HG03520 (cell line): ENCODE measurements around the gene IGSF9.
"Not testable (repeated sequence)": the region's sequence is repeated elsewhere in the genome, so short reads cannot be mapped to it uniquely, and the experiment has no call there.

ENCODE experiments used
- ATAC-seq: cut with Tn5 transposase; IDR thresholded peaks from one replicate; pipeline ENCODE4 v1.9.1; 2021; ENCODE audit warnings: mild to moderate bottlenecking, moderate library complexity; ENCODE audit not compliant: unreplicated experiment

IGSF9 gene

DNA sequence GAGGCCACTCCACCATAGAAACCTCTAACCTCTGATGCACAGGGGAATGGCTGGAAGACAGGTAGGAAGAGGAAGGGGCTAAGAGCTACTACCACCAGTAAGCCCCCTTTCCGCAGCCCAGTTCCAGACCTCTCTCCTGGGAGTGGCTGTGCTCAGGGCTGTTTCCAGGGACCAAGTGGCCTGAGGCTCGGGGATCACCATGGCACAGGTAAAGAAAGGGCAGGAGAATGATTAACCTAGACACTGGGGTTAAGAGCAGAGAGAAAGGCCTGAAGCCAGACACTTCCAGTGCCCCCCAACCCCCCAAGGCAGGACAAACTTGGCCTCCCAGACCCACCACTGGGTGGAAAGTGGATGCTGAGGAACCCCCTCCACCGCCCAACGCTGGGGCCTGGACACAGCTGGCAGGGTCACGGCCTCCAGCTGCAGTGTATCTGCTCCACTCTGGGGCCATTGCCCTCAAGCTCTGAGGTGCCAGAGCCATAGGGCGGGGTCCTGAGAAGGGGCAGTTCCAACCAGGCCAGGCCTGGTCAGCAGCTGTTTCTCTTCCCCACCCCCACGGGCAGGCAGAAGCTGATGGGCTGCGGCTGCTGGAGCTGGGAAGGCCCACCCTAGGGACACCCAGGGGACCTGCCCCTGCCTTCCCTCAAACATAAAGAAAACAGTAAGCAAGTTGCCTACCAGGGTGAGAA lies 22.8 kb downstream of the IGSF9 start:
- no peak for ATAC-seq

DNA sequence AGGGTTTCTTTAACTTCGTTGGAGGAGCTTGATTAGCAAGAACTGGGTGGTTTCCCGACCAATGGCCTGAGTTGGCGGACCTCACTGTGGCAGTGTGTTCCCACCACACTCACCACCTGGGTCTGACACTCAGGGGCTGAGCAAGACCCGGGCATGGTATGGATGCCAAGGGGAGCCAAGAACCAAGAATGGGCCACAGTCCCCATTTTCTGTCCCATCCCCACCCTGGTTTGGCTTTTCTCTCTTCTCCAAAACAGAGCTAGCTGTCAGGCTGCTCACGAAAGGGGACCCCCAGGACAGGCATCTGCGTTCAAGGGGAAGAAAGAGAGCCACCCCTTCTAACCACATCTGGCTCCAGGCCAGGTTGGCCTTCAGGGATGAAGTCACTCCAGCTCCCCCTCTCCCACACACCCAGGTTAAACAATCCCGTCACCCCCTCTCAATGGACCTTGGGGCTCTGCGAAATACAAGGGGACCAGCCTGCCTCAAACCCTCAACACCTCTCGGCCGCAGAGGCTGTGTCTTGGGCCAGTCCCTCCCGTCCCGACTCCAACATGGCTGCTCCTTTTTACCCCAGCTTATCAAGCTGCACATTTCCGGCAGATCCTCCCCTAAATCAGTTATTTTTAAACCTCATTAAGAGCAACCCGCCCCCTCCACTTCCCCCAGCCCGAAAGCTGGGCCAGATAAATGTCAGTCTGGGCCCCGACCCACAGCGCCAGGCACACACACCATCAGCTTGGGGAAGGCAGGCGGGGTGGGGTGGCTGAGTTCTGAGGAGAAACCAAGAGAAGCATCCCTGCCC lies 23.5 kb downstream of the IGSF9 start:
- ATAC-seq, result no peak

DNA sequence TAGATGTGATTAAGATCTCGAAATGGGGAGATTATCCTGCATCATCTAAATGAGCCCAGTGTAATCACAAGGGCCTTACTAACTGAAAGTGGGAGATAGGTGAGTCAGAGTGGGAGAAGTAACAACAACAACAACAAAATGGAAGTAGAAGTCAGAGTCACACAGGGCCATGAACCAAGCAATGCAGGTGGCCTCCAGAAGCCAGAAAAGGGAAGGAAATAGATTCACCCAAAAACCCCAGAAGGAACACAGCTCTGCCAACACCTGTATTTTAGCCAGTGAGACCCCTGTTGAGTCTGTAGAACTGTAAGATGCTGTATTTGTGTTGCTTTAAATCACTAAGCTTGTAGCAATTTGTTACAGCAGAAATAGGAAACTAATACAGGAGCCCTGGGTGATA lies 24.2 kb downstream of the IGSF9 start:
- ATAC-seq, result peak; percentile 19

DNA sequence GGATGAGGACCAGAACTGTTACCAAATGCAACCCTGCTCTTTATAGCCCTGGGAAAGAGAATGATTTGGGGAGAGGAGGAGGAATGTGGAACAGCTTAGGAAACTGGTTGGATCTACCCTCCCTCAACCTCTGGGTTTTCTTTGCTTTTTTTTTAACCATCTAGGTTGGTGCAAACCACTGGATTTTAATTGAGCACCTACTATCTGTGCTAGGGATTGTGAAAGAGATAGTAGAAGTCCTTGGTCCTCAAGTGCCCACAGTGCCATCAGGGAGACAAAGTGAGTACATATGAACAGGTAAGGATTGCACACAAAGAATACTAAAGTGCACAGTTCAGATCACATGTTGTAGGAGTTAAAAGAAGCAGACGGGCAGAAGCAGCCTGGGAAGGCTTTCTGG lies 24.8 kb downstream of the IGSF9 start:
- no peak for ATAC-seq

DNA sequence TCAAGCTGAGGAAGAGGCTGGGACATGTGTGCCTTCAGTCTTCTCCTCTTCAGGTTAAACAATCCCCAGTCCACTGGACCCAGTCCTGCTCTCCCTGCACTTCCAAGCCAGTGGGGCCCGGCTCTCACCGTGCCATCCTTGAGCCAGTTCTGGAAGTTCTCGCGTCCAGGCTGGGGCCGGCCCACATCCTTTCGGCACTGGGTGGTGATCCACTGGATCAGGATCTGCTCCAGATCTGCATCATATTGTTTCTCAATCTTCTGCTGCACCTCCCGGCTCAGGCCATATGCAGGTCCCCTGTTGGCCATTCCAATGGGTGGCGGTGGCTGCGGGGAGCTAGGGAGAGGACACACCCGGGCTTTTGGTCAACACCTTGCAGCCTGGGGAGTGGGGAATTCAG lies 25.2 kb downstream of the IGSF9 start:
- ATAC-seq, result no peak

DNA sequence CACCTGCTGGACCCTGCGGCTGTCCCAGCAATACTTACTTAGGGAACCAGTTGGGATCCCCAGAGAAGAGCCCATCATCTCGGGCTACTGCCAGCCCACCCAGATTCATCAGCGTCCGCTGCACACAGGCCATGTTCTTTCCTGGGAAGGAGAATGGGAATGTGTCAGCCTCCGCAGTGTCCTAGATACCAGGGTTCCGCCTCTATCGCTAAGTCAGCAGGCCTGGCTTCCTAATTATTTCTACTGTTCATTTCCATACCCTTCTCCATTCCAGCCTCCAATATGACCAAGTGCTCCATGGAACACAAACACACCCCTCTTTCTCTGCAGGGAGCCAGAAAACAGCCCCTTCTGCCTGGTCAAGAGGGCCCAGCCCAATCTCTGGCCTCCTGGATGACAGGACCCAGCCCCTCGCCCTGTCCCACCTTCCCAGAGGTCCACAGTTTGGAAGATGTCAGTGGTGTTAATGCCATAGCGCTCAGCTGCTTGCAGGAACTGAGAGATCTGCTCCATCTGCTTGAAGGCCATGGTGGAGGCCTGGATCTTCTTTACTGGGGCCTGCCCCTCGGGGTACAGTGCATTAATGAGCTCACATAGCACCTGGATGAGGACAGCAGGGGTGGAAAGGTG lies 26.1 kb downstream of the IGSF9 start:
- no peak for ATAC-seq

DNA sequence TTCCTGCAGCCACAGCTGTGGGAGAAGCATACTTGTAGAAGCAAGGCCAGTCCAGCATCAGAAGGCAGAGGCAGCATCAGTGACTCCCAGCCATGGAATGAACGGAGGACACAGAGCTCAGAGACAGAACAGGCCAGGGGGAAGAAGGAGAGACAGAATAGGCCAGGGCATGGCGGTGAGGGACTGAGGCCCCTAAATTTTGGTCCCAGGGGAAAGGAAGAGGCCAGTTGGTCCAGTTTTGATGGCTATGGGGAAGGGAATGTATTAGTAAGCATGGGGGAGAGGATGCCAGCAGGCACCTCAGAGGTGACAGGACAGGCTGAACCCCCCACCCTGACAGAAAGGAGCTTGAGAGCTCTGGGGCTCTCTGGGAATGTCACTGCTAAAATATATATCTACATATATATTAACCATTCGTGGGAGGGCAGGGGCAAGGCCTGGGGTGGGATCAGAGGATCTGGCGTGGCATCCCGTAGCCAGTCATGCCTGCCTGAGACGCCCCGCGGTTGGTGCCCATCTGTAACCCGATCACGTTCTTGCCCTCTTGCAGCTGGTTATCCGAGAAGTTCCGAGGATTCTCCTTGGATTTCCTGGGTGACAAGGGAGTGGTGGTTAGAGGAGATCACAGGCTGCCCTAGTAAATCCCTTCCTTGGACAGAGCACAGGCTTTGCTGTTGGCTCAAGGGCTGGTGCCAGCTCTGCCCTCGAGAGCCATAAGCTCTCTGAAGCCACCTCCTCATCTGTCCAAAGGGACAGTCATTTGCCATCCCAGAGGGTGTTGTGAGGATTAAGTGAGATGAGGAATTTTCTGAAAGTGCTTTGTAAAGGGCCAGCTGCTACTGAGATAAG lies 26.8 kb downstream of the IGSF9 start:
- no peak for ATAC-seq

DNA sequence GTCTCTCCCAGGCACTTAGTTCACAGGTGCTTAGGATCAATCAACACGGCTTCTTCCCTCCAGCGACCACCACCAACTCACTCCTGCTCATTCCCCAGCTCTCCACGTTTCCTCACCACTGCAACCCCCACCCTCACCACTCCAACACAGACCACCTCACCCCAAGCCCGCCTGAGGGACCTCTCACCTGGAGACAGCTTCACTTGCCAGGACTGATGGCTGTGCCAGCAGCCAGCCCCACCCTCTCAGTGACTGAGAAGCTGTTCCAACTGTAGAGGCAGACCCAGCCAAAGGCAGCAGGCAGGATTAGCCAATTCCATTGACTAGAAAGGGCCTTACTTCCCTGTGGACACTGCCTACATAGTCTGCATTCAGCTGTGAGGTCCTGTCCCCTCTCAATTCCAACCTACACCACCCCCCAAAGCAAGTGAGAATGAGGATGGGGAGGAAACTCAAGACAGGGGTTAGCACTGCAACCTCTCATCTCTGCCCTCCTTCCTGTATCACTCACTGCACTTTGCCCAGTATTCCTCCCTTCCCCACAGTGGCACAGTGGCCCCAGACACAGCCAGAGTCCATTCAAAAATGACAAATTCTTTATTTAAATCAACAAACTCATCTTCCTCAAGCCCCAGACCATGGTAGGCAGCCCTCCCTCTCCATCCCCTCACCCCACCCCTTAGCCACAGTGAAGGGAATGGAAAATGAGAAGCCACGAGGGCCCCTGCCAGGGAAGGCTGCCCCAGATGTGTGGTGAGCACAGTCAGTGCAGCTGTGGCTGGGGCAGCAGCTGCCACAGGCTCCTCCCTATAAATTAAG lies 27.7 kb downstream of the IGSF9 start:
- no peak for ATAC-seq

DNA sequence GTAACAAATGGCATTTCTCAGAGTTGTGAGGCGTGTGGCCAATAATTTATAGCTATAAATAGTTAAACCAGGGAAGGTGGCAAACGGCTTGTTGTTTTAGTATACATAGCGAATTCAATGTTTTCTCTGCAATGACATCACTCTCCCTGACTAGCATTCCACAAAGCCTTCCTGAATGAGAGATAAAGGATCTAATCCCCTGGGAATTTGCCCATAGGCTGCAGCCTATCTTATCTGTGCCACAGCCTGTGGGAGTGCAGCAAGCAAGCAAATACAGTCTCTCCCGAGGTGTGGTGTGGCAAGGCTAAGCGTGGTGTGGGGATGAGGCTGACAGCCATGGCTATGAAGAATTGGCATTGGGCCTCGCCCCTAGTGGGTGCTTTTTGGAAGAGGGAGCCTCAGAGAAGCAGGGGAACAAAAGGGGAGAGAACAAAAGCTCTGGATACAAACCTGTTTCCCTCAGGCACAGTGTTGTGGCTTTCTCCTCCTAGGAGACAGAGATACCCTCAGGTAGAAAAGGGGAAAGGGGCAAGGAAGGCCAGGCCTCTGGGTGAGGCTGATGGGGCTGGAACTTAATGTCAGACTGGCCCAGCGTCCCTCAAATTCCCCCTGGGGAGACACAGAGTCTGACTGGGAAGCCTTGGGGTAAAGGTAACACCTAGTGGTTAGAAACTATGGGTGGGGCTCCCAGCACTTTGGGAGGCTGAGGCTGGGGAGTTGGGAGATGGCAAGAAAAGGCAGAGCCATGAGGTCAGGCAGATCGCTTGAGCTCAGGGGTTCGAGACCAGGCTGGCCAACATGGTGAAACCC lies 29.0 kb downstream of the IGSF9 start:
- no peak for ATAC-seq

DNA sequence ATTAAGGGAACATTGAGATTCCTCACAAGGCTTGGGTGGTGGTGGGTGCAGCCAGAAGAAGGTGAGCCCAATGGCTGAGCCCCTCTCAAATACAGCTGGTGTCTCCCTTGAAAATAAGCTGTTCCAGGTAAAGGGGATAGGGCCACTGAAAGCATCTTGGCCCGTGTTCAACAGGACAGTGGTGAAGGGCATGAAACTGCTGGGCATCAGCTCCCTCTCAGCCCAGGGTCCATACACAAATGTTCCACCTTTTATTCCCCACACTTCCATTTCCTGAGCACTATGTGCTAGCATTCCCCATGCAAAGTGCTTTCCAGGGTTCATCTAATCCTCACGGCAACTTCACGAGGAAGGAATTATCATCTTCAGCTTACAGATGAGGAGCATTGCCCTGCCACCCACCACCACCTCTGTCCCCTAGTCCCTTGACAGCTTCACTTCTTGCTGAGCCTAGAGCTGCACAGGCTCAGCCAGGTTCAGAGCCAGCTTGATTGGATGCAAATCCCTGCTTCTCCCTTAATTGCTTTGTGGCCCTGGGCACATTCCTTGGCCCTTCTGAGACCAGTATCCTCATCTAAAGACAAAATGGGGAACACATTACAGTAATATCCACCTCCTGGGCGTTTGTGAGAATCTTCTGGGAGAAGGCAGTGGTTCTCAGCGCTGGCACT lies 29.7 kb downstream of the IGSF9 start:
- no peak for ATAC-seq

DNA sequence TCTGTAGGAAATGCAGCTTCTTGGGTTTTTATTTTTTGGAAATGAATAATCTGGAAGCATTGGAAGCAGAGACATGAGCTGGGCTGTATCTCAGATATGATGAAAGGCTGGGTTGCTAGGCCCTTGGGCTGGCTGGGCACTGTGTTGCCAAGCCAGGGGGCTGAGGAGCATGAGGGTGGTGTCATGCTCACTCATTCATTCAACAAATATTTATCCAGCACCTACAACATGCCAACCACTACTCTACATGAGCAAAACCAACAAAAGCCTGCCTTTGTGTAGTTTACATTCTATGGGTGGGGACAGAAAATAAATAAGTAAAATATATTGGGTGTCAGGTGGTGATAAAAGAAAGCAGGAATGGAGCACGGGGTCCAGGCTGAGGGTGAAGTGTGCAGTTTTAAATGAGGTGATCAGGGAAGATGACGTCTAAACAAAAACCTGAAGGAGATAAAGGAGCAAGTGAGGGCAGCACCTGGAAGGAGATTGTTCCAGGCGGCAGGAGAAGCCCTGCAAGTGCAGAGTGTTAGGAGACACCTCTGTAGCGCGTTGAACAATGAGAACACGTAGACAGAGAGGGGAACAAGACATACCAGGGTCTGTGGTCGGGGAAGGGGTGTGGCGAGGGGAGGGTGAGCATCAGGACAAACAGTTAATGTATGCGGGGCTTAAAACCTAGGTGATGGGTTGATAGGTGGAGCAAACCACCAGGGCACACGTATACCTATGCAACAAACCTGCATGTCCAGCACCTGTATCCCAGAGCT lies 31.0 kb downstream of the IGSF9 start:
- no peak for ATAC-seq

DNA sequence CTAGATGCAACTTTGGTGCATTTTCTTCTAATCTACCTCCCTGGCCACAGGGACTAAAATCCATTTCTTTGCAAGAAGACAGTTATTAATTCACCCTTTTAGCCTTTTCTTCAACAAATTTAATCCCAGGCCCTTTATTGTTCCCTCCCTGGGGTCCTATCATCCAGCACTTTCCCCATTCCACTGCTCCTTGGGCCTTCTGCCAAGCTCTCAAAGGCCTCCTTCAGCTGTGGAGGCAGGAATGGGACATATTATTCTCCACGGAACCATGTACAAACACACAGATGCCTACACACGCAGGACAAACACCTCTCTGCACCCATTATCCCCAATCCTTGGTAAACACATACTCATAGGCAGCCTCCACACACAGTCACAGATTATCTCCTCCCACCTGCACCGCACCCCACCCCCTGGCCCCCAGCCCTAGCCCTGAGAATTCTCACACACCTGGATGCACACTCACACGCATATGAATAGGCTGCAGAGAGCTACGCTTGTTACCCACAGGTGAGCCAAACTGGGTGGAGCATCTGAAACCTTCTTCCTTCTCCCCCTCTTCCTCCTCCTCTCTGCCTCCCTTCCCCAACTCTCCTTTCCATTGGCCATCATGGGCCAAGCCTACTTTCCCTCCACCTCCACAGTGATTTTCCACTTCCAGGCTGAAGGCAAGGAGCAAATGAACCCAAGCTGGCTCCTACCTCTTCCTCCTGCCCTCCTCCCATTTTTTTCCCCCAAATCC lies 31.8 kb downstream of the IGSF9 start:
- no peak for ATAC-seq

DNA sequence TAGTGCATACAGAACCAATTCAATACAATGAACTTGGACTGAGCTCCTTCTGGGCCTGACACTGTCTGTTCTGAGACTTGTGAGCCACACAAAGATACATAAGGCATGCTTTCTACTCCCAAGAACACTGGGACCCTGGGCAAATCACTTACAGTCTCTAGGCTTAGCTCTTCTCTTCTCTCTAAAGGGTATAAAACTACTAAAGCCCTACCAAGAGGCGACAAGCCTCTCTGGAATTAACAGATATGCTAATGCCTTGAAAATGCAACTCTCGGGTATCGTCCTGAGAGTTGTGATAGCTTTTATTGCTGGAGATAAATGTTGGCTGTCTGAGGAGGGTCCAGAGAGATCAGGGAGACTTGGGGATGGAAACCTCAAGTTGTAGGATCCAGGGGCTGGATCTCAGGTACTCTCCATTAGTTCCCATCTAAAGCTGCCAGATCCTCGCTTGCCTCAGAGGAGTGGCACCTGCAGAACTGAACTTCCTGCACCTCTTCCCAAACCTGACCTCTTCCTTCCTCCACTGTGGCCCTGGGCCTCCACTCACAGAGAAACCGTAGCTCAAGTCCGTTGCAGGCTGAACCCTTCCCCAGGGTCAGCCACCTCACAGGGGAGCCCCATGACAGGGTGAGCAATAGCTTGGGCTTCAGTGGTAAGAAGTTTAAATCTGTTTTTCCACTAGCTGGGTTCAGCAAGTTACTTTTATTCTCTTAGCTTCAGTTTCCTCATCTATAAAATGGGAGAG lies 33.9 kb downstream of the IGSF9 start:
- ATAC-seq, result no peak

DNA sequence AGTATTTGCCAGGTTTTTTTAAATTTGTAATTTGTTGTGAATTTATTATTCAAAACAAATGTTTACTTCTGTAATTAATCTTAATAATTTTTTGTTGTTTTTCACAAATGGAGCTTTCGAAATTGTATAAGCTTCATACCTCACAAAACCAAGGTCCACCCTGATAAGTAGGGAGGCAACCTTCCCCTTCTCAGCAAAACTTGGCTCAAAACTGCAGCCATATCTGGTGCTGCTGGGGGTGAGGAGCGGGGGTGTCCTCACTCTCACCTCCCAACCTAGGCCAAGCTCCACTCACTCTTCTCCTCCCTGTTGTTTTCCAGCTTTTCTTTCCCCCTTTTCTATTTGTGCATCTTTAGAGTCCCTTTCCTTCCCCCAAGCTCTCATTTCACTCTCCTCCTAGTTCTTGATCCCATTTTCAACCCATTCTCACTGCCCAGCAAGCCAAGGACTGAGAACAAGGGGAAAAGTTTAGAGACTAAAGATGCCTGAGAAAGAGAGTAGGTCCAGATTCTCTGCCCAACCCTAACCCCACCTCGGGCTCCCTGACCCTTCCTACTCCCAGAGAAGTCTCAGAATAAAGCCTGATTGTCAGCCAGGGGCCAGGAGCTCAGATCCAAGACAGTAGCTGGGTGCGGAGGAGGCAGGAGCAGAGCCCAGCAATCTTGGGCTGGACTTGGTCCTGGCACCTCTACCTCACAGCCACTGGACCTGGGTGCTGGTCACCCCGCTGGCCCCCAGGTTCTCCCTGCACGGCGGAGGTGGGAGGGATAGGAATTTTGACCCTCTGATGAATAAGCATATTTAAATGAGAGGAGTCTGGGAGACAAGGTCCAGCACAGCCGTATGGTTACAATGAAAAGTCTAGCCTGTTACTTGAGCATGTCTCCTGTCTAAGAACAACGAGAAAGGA lies 37.1 kb downstream of the IGSF9 start:
- no peak for ATAC-seq

DNA sequence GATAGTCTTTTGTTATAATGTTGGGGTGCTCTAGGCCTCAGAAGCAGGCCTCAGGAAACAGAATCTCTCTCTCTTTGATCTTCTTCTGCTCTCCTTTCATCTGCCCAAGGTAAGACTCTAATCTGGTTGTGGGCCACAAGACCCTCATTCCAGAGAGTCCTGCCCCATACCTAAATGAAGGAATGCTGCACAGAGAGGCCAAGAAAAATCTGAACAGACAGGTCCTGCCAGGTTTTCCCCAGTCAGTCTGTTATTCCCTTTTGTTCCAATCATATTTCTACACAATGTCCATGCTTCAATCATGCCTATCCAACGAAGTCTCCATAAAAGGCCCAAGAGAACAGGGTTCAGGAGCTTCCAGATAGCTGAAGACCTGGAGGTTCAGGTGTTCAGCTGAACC lies 38.5 kb downstream of the IGSF9 start:
- ATAC-seq, result no peak

DNA sequence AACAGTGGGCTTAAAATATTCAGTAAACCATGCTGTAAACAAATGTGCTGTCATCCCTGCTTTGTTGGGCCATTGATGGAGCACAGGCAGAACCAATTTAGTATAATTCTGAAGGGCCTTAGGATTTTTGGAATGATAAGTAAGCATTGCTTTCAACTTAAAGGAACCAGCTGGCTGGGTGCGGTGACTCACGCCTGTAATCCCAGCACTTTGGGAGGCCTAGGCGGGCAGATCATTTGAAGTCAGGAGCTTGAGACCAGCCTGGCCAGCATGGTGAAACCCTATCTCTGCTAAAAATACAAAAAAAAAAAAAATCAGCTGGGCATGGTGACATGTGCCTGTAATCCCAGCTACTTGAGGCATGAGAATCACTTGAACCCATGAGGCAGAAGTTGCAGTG lies 41.4 kb downstream of the IGSF9 start:
- ATAC-seq, result not testable (repeated sequence)
